LNCaP clone FGC (cell line): ENCODE measurements around the gene KLHL29.
"Not testable (repeated sequence)": the region's sequence is repeated elsewhere in the genome, so short reads cannot be mapped to it uniquely, and the experiment has no call there.

ENCODE experiments used
- DNase-seq: peaks from one replicate; pipeline ENCODE4 v3.0.0-alpha.2; 2011; ENCODE audit warnings: low read depth
- H3K4me3 ChIP-seq: 2 replicates; pipeline ENCODE4 v1.5.1; 2011; ENCODE audit warnings: mild to moderate bottlenecking, low read depth, low read length, control low read depth
- TF ChIP-seq, protein P1 (sequence below): IDR thresholded peaks from 2 replicates; pipeline ENCODE4 v1.5.1; 2012; ENCODE audit warnings: mild to moderate bottlenecking; ENCODE audit not compliant: control insufficient read depth, insufficient read depth; ENCODE audit errors: extremely low read depth

KLHL29 gene

DNA sequence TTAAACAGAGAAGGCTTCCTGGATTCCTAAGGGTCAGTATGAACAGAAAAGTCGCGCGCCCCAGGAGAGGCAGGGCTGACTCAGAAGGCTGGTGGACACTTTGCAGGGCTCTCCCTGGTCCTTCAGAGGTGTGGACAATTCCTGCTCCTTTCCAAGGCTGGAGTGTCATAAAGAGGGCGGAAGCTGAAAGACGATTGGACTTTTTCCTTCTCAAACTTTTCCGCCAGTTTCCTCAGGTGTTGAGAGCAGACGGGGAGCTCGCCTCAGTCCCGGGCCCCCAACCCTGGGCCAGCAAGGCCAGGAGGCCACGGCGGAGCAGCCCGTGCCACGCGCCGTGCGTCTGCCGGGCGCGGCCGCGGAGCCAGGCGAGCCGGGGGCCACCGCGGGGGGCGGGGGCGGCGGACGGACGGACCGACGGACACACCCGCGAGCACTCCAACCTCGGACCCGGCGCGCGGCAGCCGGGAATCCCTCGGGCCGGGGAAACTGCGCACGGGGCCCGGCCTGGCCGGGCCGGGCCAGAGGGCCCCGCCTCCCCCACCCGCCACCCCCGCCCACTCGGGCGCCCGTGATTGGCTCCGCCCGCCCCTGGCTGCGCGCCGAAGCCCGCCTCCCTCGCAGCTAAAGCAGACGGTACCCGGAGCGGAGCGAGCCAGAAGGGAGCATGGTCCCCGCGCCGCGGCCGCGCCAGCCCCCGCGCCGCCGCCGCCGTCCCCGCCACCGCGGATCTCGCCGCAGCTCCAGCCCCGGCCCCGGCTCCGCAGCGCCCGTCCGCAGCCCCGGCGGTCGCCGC, at the start of gene KLHL29:
TSS of gene KLHL29 (plus strand) at position 629 of the 793 bp plus-strand sequence. CDS start 177,018 bp downstream, outside the sequence.
- no peak for DNase-seq
- TF ChIP-seq, protein P1, sequence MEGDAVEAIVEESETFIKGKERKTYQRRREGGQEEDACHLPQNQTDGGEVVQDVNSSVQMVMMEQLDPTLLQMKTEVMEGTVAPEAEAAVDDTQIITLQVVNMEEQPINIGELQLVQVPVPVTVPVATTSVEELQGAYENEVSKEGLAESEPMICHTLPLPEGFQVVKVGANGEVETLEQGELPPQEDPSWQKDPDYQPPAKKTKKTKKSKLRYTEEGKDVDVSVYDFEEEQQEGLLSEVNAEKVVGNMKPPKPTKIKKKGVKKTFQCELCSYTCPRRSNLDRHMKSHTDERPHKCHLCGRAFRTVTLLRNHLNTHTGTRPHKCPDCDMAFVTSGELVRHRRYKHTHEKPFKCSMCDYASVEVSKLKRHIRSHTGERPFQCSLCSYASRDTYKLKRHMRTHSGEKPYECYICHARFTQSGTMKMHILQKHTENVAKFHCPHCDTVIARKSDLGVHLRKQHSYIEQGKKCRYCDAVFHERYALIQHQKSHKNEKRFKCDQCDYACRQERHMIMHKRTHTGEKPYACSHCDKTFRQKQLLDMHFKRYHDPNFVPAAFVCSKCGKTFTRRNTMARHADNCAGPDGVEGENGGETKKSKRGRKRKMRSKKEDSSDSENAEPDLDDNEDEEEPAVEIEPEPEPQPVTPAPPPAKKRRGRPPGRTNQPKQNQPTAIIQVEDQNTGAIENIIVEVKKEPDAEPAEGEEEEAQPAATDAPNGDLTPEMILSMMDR: no peak
- peak within 1 kb of the TSS; percentile 60 for H3K4me3 ChIP-seq

DNA sequence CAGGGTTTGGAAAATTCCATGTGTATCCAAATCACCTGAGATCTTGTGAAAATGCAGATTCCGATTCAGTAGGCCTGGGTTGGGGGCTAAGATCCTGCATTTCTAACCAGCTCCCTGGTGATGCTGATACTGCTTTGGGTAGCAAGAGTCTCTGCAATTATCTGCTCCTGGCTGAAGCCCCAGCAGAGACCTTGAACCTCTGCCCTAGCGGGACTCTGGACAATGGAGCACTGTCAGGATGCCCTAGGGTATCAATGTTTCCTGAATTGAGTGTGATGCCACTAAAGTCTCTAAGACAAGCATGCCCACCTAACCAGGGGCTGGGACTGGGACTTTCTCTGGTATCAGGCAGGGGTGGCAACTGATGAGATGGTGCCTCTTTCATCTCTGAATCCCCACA, 49.4 kb upstream of the KLHL29 start:
- H3K4me3 ChIP-seq: no peak overlapping the region
- TF ChIP-seq, protein P1: no peak
- DNase-seq: no peak

DNA sequence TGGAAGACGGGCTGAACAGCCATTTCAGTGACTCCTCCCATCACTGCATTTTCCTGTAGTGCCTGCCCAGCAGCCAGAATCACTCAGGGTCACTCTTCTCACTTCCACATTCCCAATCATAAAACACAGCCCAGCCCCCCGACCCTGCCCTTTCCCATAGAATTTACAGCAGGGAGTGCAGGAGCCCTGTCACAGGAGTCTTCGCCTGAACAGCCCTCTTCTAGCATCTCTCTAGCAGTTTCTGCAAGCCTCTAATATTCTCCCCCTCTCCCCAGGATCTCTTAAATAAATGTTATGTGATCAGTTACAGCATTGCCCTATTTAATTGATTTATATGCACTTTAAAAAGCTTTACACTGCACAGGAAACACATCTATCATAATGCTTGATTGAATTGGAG, 42.9 kb upstream of the KLHL29 start:
- no peak overlapping the region for H3K4me3 ChIP-seq
- DNase-seq: no peak
- TF ChIP-seq, protein P1: no peak

DNA sequence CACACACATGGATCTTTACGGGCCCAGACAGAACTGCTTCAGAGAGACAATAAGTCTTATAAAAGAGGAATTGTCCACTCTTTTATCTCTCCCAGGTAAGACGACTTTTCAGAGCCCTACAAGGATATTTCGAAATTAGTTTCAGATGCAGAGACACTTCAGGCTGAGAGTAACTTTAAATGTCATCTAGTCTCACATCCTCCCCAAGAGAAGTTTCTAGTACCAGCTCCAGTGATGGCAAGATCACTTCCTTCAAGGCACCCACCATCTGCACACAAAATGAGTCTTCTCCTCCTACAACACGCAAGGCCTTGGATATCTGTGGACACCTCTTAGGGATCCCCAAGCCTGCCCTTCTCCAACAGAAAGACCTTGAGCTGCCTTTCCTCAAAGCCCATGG, 39.0 kb upstream of the KLHL29 start:
- TF ChIP-seq, protein P1: no peak
- DNase-seq: no peak
- no peak overlapping the region for H3K4me3 ChIP-seq

DNA sequence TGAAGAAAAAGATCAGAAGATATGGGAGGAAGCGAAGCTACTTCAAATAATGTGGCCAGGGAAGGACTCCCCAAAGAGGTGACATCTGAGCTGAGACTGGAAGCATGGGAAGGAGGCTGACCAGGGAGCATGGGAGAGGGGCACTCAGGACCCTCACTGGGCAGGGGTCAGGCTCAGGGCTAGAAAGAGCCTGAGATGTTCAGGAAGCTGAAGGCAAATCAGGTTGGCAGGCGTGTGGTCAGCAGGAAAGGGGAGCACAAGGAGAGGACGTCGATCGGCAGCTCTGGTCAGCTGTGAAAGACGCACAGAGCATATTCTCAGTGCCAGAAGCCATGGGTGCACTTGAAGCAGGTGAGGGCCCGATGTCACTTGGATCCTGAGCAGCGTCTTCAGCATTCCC, 38.2 kb upstream of the KLHL29 start:
- TF ChIP-seq, protein P1: no peak
- no peak for DNase-seq
- no peak overlapping the region for H3K4me3 ChIP-seq

DNA sequence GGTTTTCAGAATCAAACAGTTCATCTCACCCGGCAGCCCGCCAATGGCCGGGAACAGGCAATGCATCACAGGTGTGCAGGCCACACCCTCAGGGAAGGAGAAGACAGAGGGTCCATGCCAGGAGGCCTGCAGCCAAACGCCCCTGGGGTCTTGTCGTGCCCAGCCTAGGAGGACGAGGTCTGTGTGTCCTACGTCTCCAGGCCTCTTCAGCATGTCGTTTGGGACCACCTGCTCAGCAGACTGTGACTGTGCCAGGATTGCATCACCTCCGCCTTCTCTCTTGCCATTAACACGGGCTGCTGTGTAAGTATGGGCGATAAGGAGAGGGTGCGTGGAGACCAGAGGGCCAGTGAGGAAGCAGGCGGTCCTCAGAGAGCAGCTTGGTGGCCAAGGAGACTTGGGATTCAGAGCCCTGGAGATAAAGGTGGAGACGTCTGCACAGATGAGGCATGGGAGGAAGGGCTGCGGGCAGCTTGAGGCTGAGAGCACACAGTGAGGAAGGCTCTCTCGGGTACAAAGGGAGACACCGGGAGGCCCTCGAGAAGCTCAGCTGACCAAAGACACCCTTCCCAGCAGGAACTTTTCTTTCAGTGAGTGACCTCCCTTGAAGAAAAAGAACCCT, 37.4 kb upstream of the KLHL29 start:
- TF ChIP-seq, protein P1: no peak
- no peak overlapping the region for H3K4me3 ChIP-seq
- no peak for DNase-seq

DNA sequence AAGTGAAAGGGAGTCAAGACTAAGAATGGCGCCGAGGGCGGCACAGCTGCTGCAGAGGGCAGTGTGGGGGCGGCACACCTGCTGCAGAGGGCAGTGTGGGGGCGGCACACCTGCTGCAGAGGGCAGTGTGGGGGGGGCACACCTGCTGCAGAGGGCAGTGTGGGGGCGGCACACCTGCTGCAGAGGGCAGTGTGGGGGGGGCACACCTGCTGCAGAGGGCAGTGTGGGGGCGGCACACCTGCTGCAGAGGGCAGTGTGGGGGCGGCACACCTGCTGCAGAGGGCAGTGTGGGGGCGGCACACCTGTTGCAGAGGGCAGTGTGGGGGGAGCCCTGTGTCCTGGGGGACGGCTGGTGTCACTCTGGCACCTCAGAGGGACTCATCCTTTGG, 36.9 kb upstream of the KLHL29 start:
- not testable (repeated sequence) for H3K4me3 ChIP-seq, DNase-seq
